Stomach (tissue), 9 donors: ENCODE results near the gene NTN4. TPM values are rescaled to one million over a fixed set of nuclear protein-coding genes. Genes with fewer than 3 reads are reported as not detected.

Experiments
- DNase-seq, 2 donors: peaks; one replicate each; pipeline versions ENCODE4 v3.0.0 to v3.0.0-alpha.2; 2013 to 2019
- H3K27ac ChIP-seq, 5 donors: fragments of 200-600 bp in 4 of 5; sonication (generic) in 4 of 5; one replicate each; pipeline ENCODE4 v1.5.1; 2013 to 2019; ENCODE audit warnings: mild to moderate bottlenecking in 1 of 5, moderate library complexity in 1 of 5
- H3K27me3 ChIP-seq, 3 donors: fragments of 200-600 bp; sonication (generic); one replicate each; pipeline ENCODE4 v1.5.1; 2017 to 2019; ENCODE audit warnings: mixed run types in 1 of 3
- H3K36me3 ChIP-seq, 4 donors: fragments of 200-600 bp; sonication (generic); 1 replicate in 3 of 4; 2 replicates in 1 of 4; pipeline ENCODE4 v1.5.1; 2016 to 2019
- H3K4me1 ChIP-seq, 4 donors: fragments of 200-600 bp; sonication (generic); one replicate each; pipeline ENCODE4 v1.5.1; 2016 to 2019
- H3K4me3 ChIP-seq, 4 donors: fragments of 200-600 bp; sonication (generic) in 3 of 4; one replicate each; pipeline ENCODE4 v1.5.1; 2016 to 2019; ENCODE audit warnings: mild to moderate bottlenecking in 1 of 4
- H3K9me3 ChIP-seq, 4 donors: fragments of 200-600 bp; sonication (generic); one replicate each; pipeline ENCODE4 v1.5.1; 2016 to 2019
- CTCF ChIP-seq, 7 experiments: fragments of 450-650 bp in 4 of 7; fragments of 200-600 bp in 3 of 7; sonication (generic) in 3 of 7; IDR thresholded peaks; one replicate each; pipeline ENCODE4 v1.5.1; 2016 to 2019; ENCODE audit warnings: antibody characterized with exemption in 7 of 7, control low read depth in 2 of 7, mild to moderate bottlenecking in 1 of 7
- EP300 ChIP-seq: sonication (generic); formaldehyde crosslinking; IDR thresholded peaks from one replicate; pipeline ENCODE4 v1.6.1; 2017; ENCODE audit warnings: antibody characterized with exemption
- POLR2A ChIP-seq, 4 donors: fragments of 450-650 bp; IDR thresholded peaks; one replicate each; pipeline ENCODE4 v1.6.1; 2016; ENCODE audit warnings: antibody characterized with exemption in 4 of 4, control low read depth in 2 of 4, mild to moderate bottlenecking in 1 of 4, moderate library complexity in 1 of 4
- POLR2AphosphoS5 ChIP-seq, 3 donors: sonication (generic); formaldehyde crosslinking; IDR thresholded peaks; one replicate each; pipeline ENCODE4 v1.6.1; 2016; ENCODE audit warnings: antibody characterized with exemption in 3 of 3
- WGBS, 5 donors: extraction: QIAGEN DNeasy Blood & Tissue Kit in 3 of 5; methylation state at CpG; one replicate each; pipeline versions ENCODE4 v1.1.5 to v1.1.7; 2013 to 2018; 5-methylcytosine and 5-hydroxymethylcytosine counted together
- intact Hi-C: fragments of 100-400 bp; cut with DNase I; formaldehyde crosslinking; loops from one replicate; pipeline ENCODE4 v1.15.1; 2023; ENCODE audit warnings: low total_unique reads
- polyA plus RNA-seq, 3 donors: library from polyadenylated mRNA; stranded (reverse); fragments of 200-250 nt; gene quantifications; one replicate each; pipeline ENCODE4 v1.2.3, GENCODE V29; 2013
- total RNA-seq, 5 donors: library from RNA; depleted of rRNA; stranded (reverse); fragments of >200 nt; gene quantifications; one replicate each; pipeline versions ENCODE4 v1.1.0 to v1.2.3, GENCODE V29; 2014 to 2016
- donor health status: healthy with polysubstance abuse.
- donor health status: Bipolar disorder and iron deficiency.
- donor health status: healthy.

NTN4 gene
- total and polyA plus RNA-seq, 8 donors, result 10.5 to 110 (median 37.0) TPM

DNA sequence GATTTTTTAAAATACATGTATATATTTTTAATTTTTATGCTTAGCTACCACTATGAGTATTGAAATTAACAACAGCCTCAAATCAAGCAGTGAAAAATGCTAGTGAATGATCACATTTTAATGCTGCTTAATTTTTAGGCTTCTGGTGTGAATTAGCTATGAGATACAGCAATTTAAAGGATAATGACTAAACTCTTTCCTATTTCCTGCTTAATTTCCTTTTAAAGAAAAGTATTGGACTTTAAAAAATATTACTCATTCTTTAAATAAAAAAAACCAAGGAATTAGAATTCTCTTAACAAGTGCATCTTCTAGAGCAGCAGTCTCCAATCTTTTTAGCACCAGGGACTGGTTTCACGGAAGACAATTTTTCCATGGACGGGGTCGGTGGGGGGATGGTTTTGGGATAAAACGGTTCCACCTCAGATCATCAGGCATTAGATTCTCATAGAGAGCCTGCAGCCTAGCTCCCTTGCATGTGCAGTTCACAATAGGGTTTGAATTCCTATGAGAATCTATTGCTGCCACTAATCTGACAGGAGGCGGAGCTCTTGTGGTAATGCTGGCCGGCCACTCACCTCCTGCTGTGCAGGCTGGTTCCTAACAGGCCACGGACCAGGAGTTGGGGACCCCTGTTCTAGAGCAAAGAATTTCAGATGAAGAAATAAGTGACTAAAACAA lies 18.6 kb upstream of the NTN4 start:
- no peak for DNase-seq
- Histone ChIP-seq H3K27me3 (no peaks in the 10 kb centered on the region), H3K4me3 (no peak overlapping the region), H3K9me3 (no peaks in the 10 kb centered on the region), H3K4me1 (peaks cover 0 to 26% (median 9%) of the 10 kb centered on the region in 4 donors), H3K27ac (no peak overlapping the region), H3K36me3 (no peaks in the 10 kb centered on the region)
- TF ChIP-seq EP300 (no peak), POLR2AphosphoS5 (IDR thresholded peaks at IDR 0.05) (no peak), POLR2A (IDR thresholded peaks at IDR 0.05) (no peak), CTCF (IDR thresholded peaks at IDR 0.05) (no peak)
- intact Hi-C loops, result no loop called here
- 83 to 88% (median 88%) methylated on average over 7 of the region's 7 CpGs for WGBS, 5 donors

DNA sequence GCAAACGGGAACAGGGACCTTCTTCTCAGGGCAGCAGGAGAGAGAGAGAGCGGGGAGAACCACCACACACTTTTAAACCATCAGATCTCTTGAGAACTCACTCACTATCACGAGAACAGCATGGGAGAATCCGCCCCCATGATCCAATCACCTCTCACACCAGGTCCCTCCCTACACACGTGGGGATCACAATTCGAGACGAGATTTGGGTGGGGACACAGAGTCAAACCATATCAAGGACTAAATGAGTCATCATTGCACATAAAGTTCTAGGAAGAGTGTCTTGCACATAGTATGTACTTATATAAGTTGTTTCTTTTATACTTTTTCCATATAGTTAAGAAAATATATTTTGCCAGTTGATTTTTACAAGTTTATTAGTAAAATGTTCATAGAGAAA lies 17.6 kb upstream of the NTN4 start:
- H3K4me3 ChIP-seq, result no peak overlapping the region
- DNase-seq, result no peak
- WGBS, 5 donors, result 75 to 90% (median 85%) methylated on average over 7 of the region's 7 CpGs
- TF ChIP-seq EP300, result no peak
- TF ChIP-seq POLR2A (IDR thresholded peaks at IDR 0.05), result no peak
- no peak for TF ChIP-seq POLR2AphosphoS5 (IDR thresholded peaks at IDR 0.05)
- TF ChIP-seq CTCF (IDR thresholded peaks at IDR 0.05), result no peak
- H3K27me3 ChIP-seq, result no peaks in the 10 kb centered on the region
- H3K4me1 ChIP-seq, result peaks cover 0 to 36% (median 11%) of the 10 kb centered on the region in 4 donors
- H3K27ac ChIP-seq, result no peak overlapping the region
- intact Hi-C loops, result no loop called here
- H3K36me3 ChIP-seq, result no peaks in the 10 kb centered on the region
- H3K9me3 ChIP-seq, result no peaks in the 10 kb centered on the region

- H3K27me3 ChIP-seq, result no peaks in the 10 kb centered on the region
- peak overlapping the region; percentile 9 to 73 (median 60) for H3K27ac ChIP-seq
- no peak overlapping the region for H3K4me3 ChIP-seq
- 21 to 39% (median 36%) methylated on average over 5 of the region's 5 CpGs for WGBS, 5 donors
- intact Hi-C loops, result no loop called here
- peak in 1 of 2 donors; percentile 40 for DNase-seq
- H3K9me3 ChIP-seq, result no peaks in the 10 kb centered on the region
- peaks cover 6 to 49% (median 21%) of the 10 kb centered on the region in 4 donors for H3K4me1 ChIP-seq
- TF ChIP-seq EP300 (no peak), CTCF (IDR thresholded peaks at IDR 0.05) (no peak), POLR2AphosphoS5 (IDR thresholded peaks at IDR 0.05) (peak in 2 of 3 donors; percentile 19 to 42)
- no peaks in the 10 kb centered on the region for H3K36me3 ChIP-seq
These were observed 15.5 kb upstream of the NTN4 start for GRCh38 chr12:95805864-95806671.

GRCh38 chr12:95804291-95804690 lies 13.7 kb upstream of the NTN4 start:
- no peaks in the 10 kb centered on the region for H3K9me3 ChIP-seq
- intact Hi-C loops, result no loop called here
- no peaks in the 10 kb centered on the region for H3K36me3 ChIP-seq
- H3K4me1 ChIP-seq, result peaks cover 6 to 49% (median 21%) of the 10 kb centered on the region in 4 donors
- no peak overlapping the region for H3K4me3 ChIP-seq
- H3K27ac ChIP-seq, result peak overlapping the region in 2 of 5 donors; percentile 8 to 20
- WGBS, 5 donors, result 38 to 78% (median 45%) methylated on average over 3 of the region's 3 CpGs
- TF ChIP-seq POLR2AphosphoS5 (IDR thresholded peaks at IDR 0.05) (no peak), POLR2A (IDR thresholded peaks at IDR 0.05) (no peak), EP300 (no peak), CTCF (IDR thresholded peaks at IDR 0.05) (no peak)
- no peak for DNase-seq
- no peaks in the 10 kb centered on the region for H3K27me3 ChIP-seq
